Fibroblast of skin of right quadriceps (primary cell): ENCODE measurements around the gene CAB39L.
"Not testable (repeated sequence)": the region's sequence is repeated elsewhere in the genome, so short reads cannot be mapped to it uniquely, and the experiment has no call there.

Experiments used
- DNase-seq: peaks from one replicate; pipeline ENCODE4 v3.0.0-alpha.2; 2013

CAB39L gene

GRCh38 chr13:49305792-49306425, 138.0 kb downstream of the CAB39L start:
- DNase-seq = no peak

GRCh38 chr13:49304763-49305700, 138.8 kb downstream of the CAB39L start:
- no peak for DNase-seq

GRCh38 chr13:49304356-49304755, 139.5 kb downstream of the CAB39L start:
- DNase-seq = no peak

GRCh38 chr13:49303533-49304252, 140.2 kb downstream of the CAB39L start:
- DNase-seq = no peak

- DNase-seq = no peak
Observed at GRCh38 chr13:49302817-49303216, 141.0 kb downstream of the CAB39L start.

- no peak for DNase-seq
Observed at GRCh38 chr13:49302222-49302621, 141.6 kb downstream of the CAB39L start.

GRCh38 chr13:49300739-49301589, 142.9 kb downstream of the CAB39L start:
- peak; percentile 70 for DNase-seq

GRCh38 chr13:49300276-49300675, 143.6 kb downstream of the CAB39L start:
- no peak for DNase-seq

GRCh38 chr13:49298903-49299605, 144.8 kb downstream of the CAB39L start:
- no peak for DNase-seq

GRCh38 chr13:49298416-49298815, 145.4 kb downstream of the CAB39L start:
- no peak for DNase-seq

GRCh38 chr13:49297338-49297737, 146.5 kb downstream of the CAB39L start:
- DNase-seq = no peak

GRCh38 chr13:49296659-49297058, 147.2 kb downstream of the CAB39L start:
- no peak for DNase-seq

GRCh38 chr13:49295244-49295643, 148.6 kb downstream of the CAB39L start:
- no peak for DNase-seq

GRCh38 chr13:49294723-49295122, 149.1 kb downstream of the CAB39L start:
- not testable (repeated sequence) for DNase-seq

GRCh38 chr13:49292742-49293486, 150.9 kb downstream of the CAB39L start:
- peak; percentile 56 for DNase-seq

GRCh38 chr13:49288458-49288857, 155.4 kb downstream of the CAB39L start:
- no peak for DNase-seq

GRCh38 chr13:49287995-49288394, 155.9 kb downstream of the CAB39L start:
- no peak for DNase-seq

GRCh38 chr13:49279885-49280284, 164.0 kb downstream of the CAB39L start:
- no peak for DNase-seq

GRCh38 chr13:49279112-49279511, 164.8 kb downstream of the CAB39L start:
- DNase-seq = no peak

- DNase-seq = no peak
Observed at GRCh38 chr13:49278211-49278610, 165.7 kb downstream of the CAB39L start.

- DNase-seq = no peak
Observed at GRCh38 chr13:49272296-49272695, 171.6 kb downstream of the CAB39L start.
